K562 (cell line): ENCODE results near the gene GORASP2.

Source experiments
- PATZ1 ChIP-seq: fragments of 250-450 bp; sonication (Bioruptor Pico); IDR thresholded peaks from 2 replicates; pipeline ENCODE4 v1.5.0; 2020; ENCODE audit warnings: mild to moderate bottlenecking, borderline replicate concordance
- YY1 ChIP-seq, 3 experiments: IDR thresholded peaks; 2 replicates each; pipeline ENCODE4 v1.6.1; 2011; ENCODE audit warnings: low read length in 2 of 3, mild to moderate bottlenecking in 2 of 3, moderate library complexity in 2 of 3, borderline replicate concordance in 1 of 3, control low read depth in 1 of 3, low read depth in 1 of 3; ENCODE audit not compliant: insufficient read depth in 3 of 3, insufficient replicate concordance in 2 of 3, control insufficient read depth in 1 of 3, insufficient read length in 1 of 3; ENCODE audit errors: extremely low read depth in 1 of 3

- TF ChIP-seq PATZ1 (no peak), YY1 (IDR thresholded peaks at IDR 0.05; ENCODE audit: borderline replicate concordance in 1 of 3, control insufficient read depth in 1 of 3, extremely low read depth in 1 of 3, insufficient read depth in 3 of 3, insufficient read length in 1 of 3, insufficient replicate concordance in 2 of 3, low read depth in 1 of 3, low read length in 2 of 3) (no peak)
These were observed 57.7 kb downstream of the GORASP2 start for GRCh38 chr2:170986566-170987258.
